ENCODE data around the gene ANKRD23.

- TF ChIP-seq, protein P1, sequence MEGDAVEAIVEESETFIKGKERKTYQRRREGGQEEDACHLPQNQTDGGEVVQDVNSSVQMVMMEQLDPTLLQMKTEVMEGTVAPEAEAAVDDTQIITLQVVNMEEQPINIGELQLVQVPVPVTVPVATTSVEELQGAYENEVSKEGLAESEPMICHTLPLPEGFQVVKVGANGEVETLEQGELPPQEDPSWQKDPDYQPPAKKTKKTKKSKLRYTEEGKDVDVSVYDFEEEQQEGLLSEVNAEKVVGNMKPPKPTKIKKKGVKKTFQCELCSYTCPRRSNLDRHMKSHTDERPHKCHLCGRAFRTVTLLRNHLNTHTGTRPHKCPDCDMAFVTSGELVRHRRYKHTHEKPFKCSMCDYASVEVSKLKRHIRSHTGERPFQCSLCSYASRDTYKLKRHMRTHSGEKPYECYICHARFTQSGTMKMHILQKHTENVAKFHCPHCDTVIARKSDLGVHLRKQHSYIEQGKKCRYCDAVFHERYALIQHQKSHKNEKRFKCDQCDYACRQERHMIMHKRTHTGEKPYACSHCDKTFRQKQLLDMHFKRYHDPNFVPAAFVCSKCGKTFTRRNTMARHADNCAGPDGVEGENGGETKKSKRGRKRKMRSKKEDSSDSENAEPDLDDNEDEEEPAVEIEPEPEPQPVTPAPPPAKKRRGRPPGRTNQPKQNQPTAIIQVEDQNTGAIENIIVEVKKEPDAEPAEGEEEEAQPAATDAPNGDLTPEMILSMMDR (conservative IDR thresholded peaks at IDR 0.05 in 1 of 2, IDR thresholded peaks at IDR 0.05 in 1 of 2; ENCODE audit: extremely low read depth in 1 of 2, insufficient read depth in 1 of 2, low read depth in 1 of 2, low read length in 2 of 2) = no peak
- no peak for TF ChIP-seq EZH2 (IDR thresholded peaks at IDR 0.05; ENCODE audit: borderline replicate concordance, low read length)
Observed at GRCh38 chr2:96891591-96892333, 47.9 kb upstream of the ANKRD23 start.

Data from mammary epithelial cell (primary cell).